ENCODE results near the gene FAM227A. TPM values are rescaled to one million over a fixed set of nuclear protein-coding genes. Genes with fewer than 3 reads are reported as not detected.

FAM227A gene
- total RNA-seq, 1 donor from 2014 or later, result 0.27 TPM

- no peak for DNase-seq (ENCODE audit: missing footprints)
- intact Hi-C loops (cut with DNase I), result no loop called here
- ATAC-seq, result no peak
Observed at GRCh38 chr22:38569181-38569971, 86.8 kb downstream of the FAM227A start.

DNA sequence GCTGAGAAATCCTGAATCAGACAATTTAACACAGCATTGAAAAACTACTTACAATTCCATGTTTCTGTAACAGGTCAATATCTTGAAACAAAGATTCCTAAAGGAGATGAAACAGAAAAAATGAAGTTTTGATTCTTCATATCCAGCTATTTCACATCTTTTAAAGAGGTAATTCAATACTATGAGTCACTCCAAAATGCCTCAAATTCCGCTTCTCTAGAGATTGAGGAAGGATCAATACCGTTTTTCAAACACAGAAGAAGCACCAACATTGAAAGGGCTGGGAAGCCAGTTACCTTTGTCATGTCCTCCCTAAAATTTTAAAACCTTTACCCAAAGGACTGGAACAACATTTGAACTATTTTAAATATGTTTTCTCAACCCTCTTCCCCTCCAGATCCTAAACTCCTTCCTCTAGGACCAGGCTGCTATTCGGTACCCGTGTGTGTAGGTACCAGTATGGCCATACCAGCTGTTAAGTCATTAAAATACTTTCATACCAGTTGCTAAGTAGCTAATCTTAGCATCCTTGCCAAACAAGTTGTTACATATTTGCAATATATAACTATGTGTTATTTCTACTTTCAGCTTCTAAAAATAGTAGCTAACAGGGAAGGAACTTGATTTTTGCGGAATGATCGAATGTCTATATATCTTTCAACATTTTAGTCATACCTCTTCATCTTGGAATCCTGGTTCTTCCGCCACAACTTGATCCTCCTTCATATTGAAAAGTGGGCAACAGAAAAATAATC lies 88.5 kb downstream of the FAM227A start:
- DNase-seq (ENCODE audit: missing footprints) (no peak), ATAC-seq (no peak)
- intact Hi-C loops (cut with DNase I), result no loop called here

DNA sequence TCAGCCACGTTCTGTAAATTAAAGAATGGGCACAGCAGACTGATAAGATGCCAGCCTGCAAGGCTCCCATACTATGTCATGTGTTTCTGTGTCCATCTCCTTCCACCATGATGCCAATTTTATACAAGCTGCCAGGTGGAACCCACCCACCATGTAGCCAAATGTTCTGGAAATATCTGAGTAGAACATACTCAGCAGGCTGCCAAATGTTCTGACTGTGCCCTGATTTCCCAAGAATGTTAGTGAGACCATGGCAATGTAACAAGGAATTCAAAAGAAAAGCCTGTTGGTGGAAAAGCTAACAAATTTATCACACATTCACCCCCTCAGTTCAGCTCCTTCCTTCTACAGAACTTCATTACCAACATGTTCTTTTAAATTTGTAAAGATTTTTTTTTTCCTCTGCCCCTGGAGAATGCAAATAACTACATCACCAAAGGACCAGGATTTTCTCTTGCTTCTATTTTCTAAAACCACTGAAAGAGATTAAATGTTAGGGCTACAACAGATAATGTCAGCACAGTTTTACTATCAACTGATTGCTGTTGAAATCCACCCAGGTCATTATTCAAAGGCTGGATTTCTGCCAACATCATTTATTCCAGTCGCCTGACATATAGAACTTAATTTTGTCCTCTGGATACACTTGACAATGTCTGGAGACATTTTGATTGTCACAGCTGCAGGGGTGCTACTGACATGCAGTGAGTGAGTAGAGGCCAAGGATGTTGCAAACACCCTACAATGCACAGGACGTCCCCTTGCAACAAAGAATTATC lies 89.3 kb downstream of the FAM227A start:
- no peak for ATAC-seq
- no peak for DNase-seq (ENCODE audit: missing footprints)
- intact Hi-C loops (cut with DNase I), result no loop called here

DNA sequence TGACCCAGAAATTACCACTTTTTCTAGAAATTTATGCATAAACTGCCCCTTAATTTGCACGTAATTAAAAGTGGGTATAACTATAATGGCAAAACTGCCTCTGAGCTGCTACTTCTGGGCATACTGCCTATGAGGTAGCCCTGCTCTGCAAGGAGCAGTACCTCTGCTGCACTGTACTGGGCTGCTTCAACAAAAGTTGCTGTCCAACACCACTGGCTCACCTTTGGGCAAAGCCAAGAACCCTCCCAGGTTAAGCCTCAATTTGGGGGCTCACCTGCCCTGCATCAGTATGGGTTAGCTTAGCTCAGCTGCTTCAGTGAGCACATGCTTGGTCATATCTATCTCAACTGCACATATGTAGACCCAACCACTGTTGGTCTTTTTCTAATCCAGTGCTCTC lies 90.8 kb downstream of the FAM227A start:
- no peak for ATAC-seq
- intact Hi-C loops (cut with DNase I), result no loop called here

DNA sequence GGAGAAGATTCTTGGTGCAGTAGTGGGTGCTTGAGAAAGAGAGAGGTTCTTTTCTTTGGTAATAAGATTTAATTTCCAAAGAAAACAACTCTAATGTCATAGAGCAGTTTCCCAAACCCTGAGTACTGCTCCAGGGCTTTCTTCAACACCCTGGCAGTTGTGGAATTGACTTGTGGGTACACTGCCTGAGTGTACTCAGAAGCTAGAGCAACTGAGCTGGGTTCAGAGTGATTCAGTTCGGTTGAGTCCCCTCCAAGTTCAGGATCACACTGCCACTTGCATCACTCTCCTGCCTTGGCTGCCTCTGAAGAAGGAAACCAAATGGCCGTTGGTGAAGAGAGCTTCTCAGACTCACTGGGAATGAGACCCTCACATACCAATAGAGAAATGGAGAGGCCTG lies 91.5 kb downstream of the FAM227A start:
- no peak for DNase-seq (ENCODE audit: missing footprints)
- no peak for ATAC-seq
- intact Hi-C loops (cut with DNase I), result no loop called here

More for the DNA sequence above, 90.8 kb downstream of the FAM227A start:
- no peak for DNase-seq (ENCODE audit: missing footprints)

- DNase-seq (ENCODE audit: missing footprints) (no peak), ATAC-seq (no peak)
- intact Hi-C loops (cut with DNase I), result no loop called here
Observed at GRCh38 chr22:38554281-38554680, 101.9 kb downstream of the FAM227A start.

GRCh38 chr22:38549101-38549894 lies 106.9 kb downstream of the FAM227A start:
- no peak for ATAC-seq
- intact Hi-C loops (cut with DNase I), result no loop called here
- no peak for DNase-seq (ENCODE audit: missing footprints)

GRCh38 chr22:38540701-38541100 lies 115.5 kb downstream of the FAM227A start:
- DNase-seq (ENCODE audit: missing footprints), result no peak
- intact Hi-C loops (cut with DNase I), result no loop called here
- no peak for ATAC-seq

DNA sequence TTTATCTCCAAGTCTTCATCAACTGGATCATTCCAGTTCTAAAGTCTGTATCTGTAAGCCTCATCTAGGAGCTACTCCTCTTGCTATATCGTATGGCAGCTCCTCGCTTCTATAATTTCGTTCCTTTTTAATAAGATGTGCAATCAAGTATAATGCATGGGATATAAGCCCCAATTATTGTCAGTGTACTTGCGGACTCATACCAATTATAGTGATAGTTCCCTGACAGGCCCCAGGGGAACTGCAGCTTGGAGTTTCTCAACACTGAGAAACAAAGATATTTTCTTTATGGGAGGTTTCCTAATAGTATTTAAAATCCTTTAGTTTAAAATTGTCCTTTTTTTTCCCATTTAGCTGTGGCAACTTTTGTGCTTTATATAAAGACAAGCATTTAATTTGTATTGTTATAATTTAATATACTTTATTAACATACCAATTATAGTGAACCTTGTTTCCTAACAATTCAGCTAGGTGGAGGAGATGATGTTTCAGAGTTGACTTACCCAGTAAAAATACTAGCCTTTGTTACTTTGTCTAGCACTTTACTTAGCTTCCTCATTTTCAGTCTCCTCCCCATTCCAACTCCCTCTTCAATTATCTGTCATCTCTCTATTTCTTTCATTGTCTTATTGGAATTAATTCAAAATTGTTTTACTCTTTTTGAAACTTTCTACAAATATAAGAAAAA lies 124.8 kb downstream of the FAM227A start:
- DNase-seq (ENCODE audit: missing footprints), result no peak
- no peak for ATAC-seq
- intact Hi-C loops (cut with DNase I), result no loop called here

Other genes with a start within 250 kb of the FAM227A start
- gene KCNJ4, start 201.2 kb downstream of the FAM227A start, total RNA-seq, result 16.0 TPM
- gene KDELR3, start 188.3 kb downstream of the FAM227A start, total RNA-seq, result 4.4 TPM
- gene DDX17, start 150.1 kb downstream of the FAM227A start, total RNA-seq, result 195 TPM
- 0.46 TPM for gene DMC1, start 86.2 kb downstream of the FAM227A start, total RNA-seq
- gene CBY1, start 246 bp upstream of the FAM227A start, total RNA-seq, result 32.9 TPM
- 66.3 TPM for gene TOMM22, start 25.6 kb upstream of the FAM227A start, total RNA-seq
- 17.5 TPM for gene JOSD1, start 44.6 kb upstream of the FAM227A start, total RNA-seq
- 26.8 TPM for gene GTPBP1, start 49.6 kb upstream of the FAM227A start, total RNA-seq
- 126 TPM for gene SUN2, start 99.6 kb upstream of the FAM227A start, total RNA-seq
- gene DNAL4, start 137.8 kb upstream of the FAM227A start, total RNA-seq, result 10.0 TPM
- 19.7 TPM for gene NPTXR, start 187.6 kb upstream of the FAM227A start, total RNA-seq
- 39.3 TPM for gene CBX6, start 215.8 kb upstream of the FAM227A start, total RNA-seq